ENCODE measurements around the gene USP31. TPM values are rescaled to one million over a fixed set of nuclear protein-coding genes. Genes with fewer than 3 reads are reported as not detected.

Gene USP31
- total RNA-seq, 1 experiment from 2014 or later = 6.1 TPM

- Histone ChIP-seq H3K27me3 (replicated peaks) (no peaks in the 10 kb centered on the region), H3K4me3 (no peak overlapping the region), H3K27ac (no peak overlapping the region), H3K4me1 (replicated peaks) (no peaks in the 10 kb centered on the region), H3K9me3 (replicated peaks) (no peaks in the 10 kb centered on the region), H3K36me3 (no peaks in the 10 kb centered on the region)
- no peak for DNase-seq (ENCODE audit: low read depth in 1 of 2, low spot score in 2 of 2)
These were observed 134.7 kb downstream of the USP31 start for GRCh38 chr16:23014592-23014991.

Other genes starting within 250 kb of the USP31 start
- not detected in 2 replicates for gene SCNN1G, start 33.3 kb upstream of the USP31 start, total RNA-seq (2014; rRNA removed; shearing (Covaris generic))
- not detected in 2 replicates for gene SCNN1B, start 152.8 kb upstream of the USP31 start, total RNA-seq (2014; rRNA removed; shearing (Covaris generic))